Pancreas (tissue), 10 donors: ENCODE measurements around the gene KCNG2. TPM values are rescaled to one million over a fixed set of nuclear protein-coding genes. Genes with fewer than 3 reads are reported as not detected.

Experiments used
- ATAC-seq, 4 donors: fragments of 200-7000 bp; cut with Tn5 transposase; one replicate each; pipeline versions ENCODE4 v1.8.0 to v1.9.1; 2020; ENCODE audit warnings: mild to moderate bottlenecking in 4 of 4, moderate library complexity in 4 of 4
- DNase-seq, 6 donors: peaks; one replicate each; pipeline ENCODE4 v3.0.0-alpha.2; 2020
- FAIRE-seq: peaks from 2 replicates; lab custom pipeline; 2012; peaks lifted over from hg19 to GRCh38; lab: Jason Lieb, UNC
- H3K27ac ChIP-seq, 4 donors: fragments of 200-600 bp; sonication (generic); 1 replicate in 3 of 4; 2 replicates in 1 of 4; pipeline versions ENCODE4 v1.5.0 to v1.8.0; 2020
- H3K27me3 ChIP-seq, 4 donors: fragments of 200-600 bp; one replicate each; pipeline ENCODE4 v1.8.0; 2021
- H3K36me3 ChIP-seq, 3 donors: fragments of 200-600 bp; sonication (generic) in 1 of 3; one replicate each; pipeline versions ENCODE4 v1.5.0 to v1.8.0; 2020 to 2021
- H3K4me1 ChIP-seq, 3 donors: fragments of 200-600 bp; one replicate each; pipeline ENCODE4 v1.8.0; 2021
- H3K4me3 ChIP-seq, 4 donors: fragments of 200-600 bp; sonication (generic) in 2 of 4; one replicate each; pipeline versions ENCODE4 v1.5.0 to v1.8.0; 2020 to 2021
- H3K9me3 ChIP-seq, 4 donors: fragments of 200-600 bp; one replicate each; pipeline ENCODE4 v1.8.0; 2021
- CTCF ChIP-seq, 4 donors: fragments of 200-600 bp; sonication (generic) in 3 of 4; IDR thresholded peaks; one replicate each; pipeline versions ENCODE4 v1.5.0 to v1.8.0; 2021; ENCODE audit warnings: antibody characterized with exemption in 4 of 4
- WGBS, 2 donors: extraction: QIAGEN DNeasy Blood & Tissue Kit; methylation state at CpG; one replicate each; pipeline ENCODE4 v1.1.7; 2013; 5-methylcytosine and 5-hydroxymethylcytosine counted together
- intact Hi-C, 3 donors: fragments of 100-400 bp; cut with DNase I; formaldehyde crosslinking; loops; one replicate each; pipeline versions ENCODE4 v1.11.1 to v1.14.2; 2022
- polyA plus RNA-seq, 2 donors: library from polyadenylated mRNA; stranded (reverse); fragments of 200-250 nt; gene quantifications; one replicate each; pipeline ENCODE4 v1.2.3, GENCODE V29; 2013
- total RNA-seq, 6 donors: library from RNA; stranded (reverse); fragmentation: NEBNext Ultra II Directional in 4 of 6; extraction: Animal tissue kit (Norgen Biotek cat#: 25700) in 4 of 6; gene quantifications; one replicate each; pipeline versions ENCODE4 v1.2.1 to v1.2.4, GENCODE V29; 2021 to 2023
- donor health status: healthy with polysubstance abuse.
- donor health status: DM: no; HTN: no; CAD: no; lungs with moderate emphysema.
- donor health status: DM: no; HTN: no; CAD: no.
- donor health status: control.
- donor health status: control.
- donor health status: Bipolar disorder and iron deficiency.
- donor health status: DM: yes; HTN: yes; CAD: no.
- donor health status: DM: no; HTN: no; CAD: no.
- donor health status: DM: no; HTN: no; CAD: no.
- donor health status: DM: yes; HTN: yes; CAD: no.

KCNG2 gene
- total and polyA plus RNA-seq, 8 donors = 0.12 to 0.22 (median 0.13) TPM; not detected in 5

GRCh38 chr18:79790996-79791972 lies 6.5 kb upstream of the KCNG2 start:
- peak in 2 of 6 donors; percentile 20 to 47 for DNase-seq
- peak in 3 of 4 donors; percentile 71 to 76 (median 73) for ATAC-seq
- Histone ChIP-seq H3K27me3 (peaks cover 0 to 19% (median 9%) of the 10 kb centered on the region in 4 donors), H3K36me3 (no peaks in the 10 kb centered on the region), H3K27ac (no peak overlapping the region), H3K4me1 (peaks cover 0 to 18% (median 0%) of the 10 kb centered on the region in 3 donors), H3K4me3 (no peak overlapping the region), H3K9me3 (no peaks in the 10 kb centered on the region)
- no peak for FAIRE-seq
- intact Hi-C loops = no loop called here
- 3 to 6% methylated on average over 21 of the region's 21 CpGs for WGBS, 2 donors
- no peak for TF ChIP-seq CTCF (IDR thresholded peaks at IDR 0.05)

- Histone ChIP-seq H3K4me3 (no peak overlapping the region), H3K9me3 (no peaks in the 10 kb centered on the region), H3K4me1 (peaks cover 0 to 18% (median 0%) of the 10 kb centered on the region in 3 donors), H3K36me3 (no peaks in the 10 kb centered on the region), H3K27ac (no peak overlapping the region), H3K27me3 (peaks cover 0 to 22% (median 6%) of the 10 kb centered on the region in 4 donors)
- ATAC-seq = peak in 1 of 4 donors; percentile 17
- DNase-seq = no peak
- WGBS, 2 donors = 77 to 82% methylated on average over 46 of the region's 46 CpGs
- no peak for TF ChIP-seq CTCF (IDR thresholded peaks at IDR 0.05)
- intact Hi-C loops = no loop called here
- no peak for FAIRE-seq
These were observed 5.4 kb upstream of the KCNG2 start for GRCh38 chr18:79792096-79792987.

GRCh38 chr18:79792988-79793355 lies 4.8 kb upstream of the KCNG2 start:
- no peak for TF ChIP-seq CTCF (IDR thresholded peaks at IDR 0.05)
- WGBS, 2 donors = 27 to 48% methylated on average over 4 of the region's 4 CpGs
- Histone ChIP-seq H3K36me3 (no peaks in the 10 kb centered on the region), H3K27ac (no peak overlapping the region), H3K4me1 (peaks cover 0 to 18% (median 0%) of the 10 kb centered on the region in 3 donors), H3K4me3 (no peak overlapping the region), H3K27me3 (peaks cover 0 to 18% (median 4%) of the 10 kb centered on the region in 4 donors), H3K9me3 (no peaks in the 10 kb centered on the region)
- intact Hi-C loops = no loop called here
- no peak for DNase-seq
- ATAC-seq = no peak
- no peak for FAIRE-seq

GRCh38 chr18:79794846-79795245 lies 2.9 kb upstream of the KCNG2 start:
- H3K27me3 ChIP-seq = peaks cover 0 to 21% (median 5%) of the 10 kb centered on the region in 4 donors
- peak in 1 of 6 donors; percentile 42 for DNase-seq
- no peak for FAIRE-seq
- no peaks in the 10 kb centered on the region for H3K36me3 ChIP-seq
- H3K27ac ChIP-seq = no peak overlapping the region
- WGBS, 2 donors = 89 to 91% methylated on average over 17 of the region's 17 CpGs
- H3K4me3 ChIP-seq = no peak overlapping the region
- peaks cover 0 to 27% (median 9%) of the 10 kb centered on the region in 3 donors for H3K4me1 ChIP-seq
- no peak for TF ChIP-seq CTCF (IDR thresholded peaks at IDR 0.05)
- no peak for ATAC-seq
- intact Hi-C loops = no loop called here
- H3K9me3 ChIP-seq = no peaks in the 10 kb centered on the region
